HEK293 (cell line): ENCODE results near the gene ABCC10.

ENCODE experiments used
- EGR2 ChIP-seq: fragments of 450-650 bp; formaldehyde crosslinking; IDR thresholded peaks from 2 replicates; pipeline ENCODE4 v1.5.1; 2016; ENCODE audit warnings: low read depth, missing biosample characterization, missing genetic modification characterization
- GLIS2 ChIP-seq: fragments of 450-650 bp; formaldehyde crosslinking; IDR thresholded peaks from 2 replicates; pipeline ENCODE4 v1.5.1; 2016; ENCODE audit warnings: missing biosample characterization, missing genetic modification characterization
- IKZF3 ChIP-seq: fragments of 450-650 bp; IDR thresholded peaks from 2 replicates; pipeline ENCODE4 v1.5.0; 2018; ENCODE audit warnings: missing biosample characterization, mild to moderate bottlenecking, missing genetic modification characterization, moderate library complexity
- KLF16 ChIP-seq: fragments of 450-650 bp; formaldehyde crosslinking; IDR thresholded peaks from 2 replicates; pipeline ENCODE4 v1.5.1; 2017; ENCODE audit warnings: missing biosample characterization, missing genetic modification characterization
- KLF17 ChIP-seq: fragments of 450-650 bp; formaldehyde crosslinking; IDR thresholded peaks from 2 replicates; pipeline ENCODE4 v1.5.1; 2016; ENCODE audit warnings: missing biosample characterization, missing genetic modification characterization
- MYNN ChIP-seq: fragments of 450-650 bp; formaldehyde crosslinking; IDR thresholded peaks from 2 replicates; pipeline ENCODE4 v1.5.1; 2016; ENCODE audit warnings: missing biosample characterization, missing genetic modification characterization, borderline replicate concordance
- PRDM10 ChIP-seq: fragments of 450-650 bp; formaldehyde crosslinking; IDR thresholded peaks from 2 replicates; pipeline ENCODE4 v1.5.1; 2016; ENCODE audit warnings: missing biosample characterization, missing genetic modification characterization
- SCRT1 ChIP-seq: fragments of 450-650 bp; formaldehyde crosslinking; IDR thresholded peaks from 2 replicates; pipeline ENCODE4 v1.5.1; 2016; ENCODE audit warnings: missing biosample characterization, missing genetic modification characterization, borderline replicate concordance
- SCRT2 ChIP-seq: fragments of 450-650 bp; formaldehyde crosslinking; IDR thresholded peaks from 2 replicates; pipeline ENCODE4 v1.5.1; 2016; ENCODE audit warnings: missing biosample characterization, missing genetic modification characterization
- ZBTB10 ChIP-seq: fragments of 450-650 bp; formaldehyde crosslinking; IDR thresholded peaks from 2 replicates; pipeline ENCODE4 v1.5.1; 2016; ENCODE audit warnings: missing biosample characterization, missing genetic modification characterization
- ZBTB20 ChIP-seq: fragments of 450-650 bp; formaldehyde crosslinking; IDR thresholded peaks from 2 replicates; pipeline ENCODE4 v1.5.1; 2016; ENCODE audit warnings: missing biosample characterization, missing genetic modification characterization
- ZBTB26 ChIP-seq: fragments of 450-650 bp; formaldehyde crosslinking; optimal IDR thresholded peaks from 2 replicates; pipeline ENCODE3; 2016; ENCODE audit warnings: missing biosample characterization, mild to moderate bottlenecking, missing genetic modification characterization
- ZFHX2 ChIP-seq: fragments of 450-650 bp; formaldehyde crosslinking; conservative IDR thresholded peaks from 2 replicates; pipeline ENCODE4 v1.5.1; 2016; ENCODE audit warnings: missing biosample characterization, missing genetic modification characterization
- ZFP37 ChIP-seq: fragments of 450-650 bp; formaldehyde crosslinking; IDR thresholded peaks from 2 replicates; pipeline ENCODE4 v1.5.1; 2016; ENCODE audit warnings: missing biosample characterization, missing genetic modification characterization
- ZFP69B ChIP-seq: fragments of 450-650 bp; formaldehyde crosslinking; IDR thresholded peaks from 2 replicates; pipeline ENCODE4 v1.5.1; 2016; ENCODE audit warnings: missing biosample characterization, missing genetic modification characterization
- ZNF146 ChIP-seq: fragments of 450-650 bp; formaldehyde crosslinking; IDR thresholded peaks from 2 replicates; pipeline ENCODE4 v1.5.1; 2016; ENCODE audit warnings: missing biosample characterization, missing genetic modification characterization
- ZNF24 ChIP-seq: fragments of 450-650 bp; formaldehyde crosslinking; IDR thresholded peaks from 2 replicates; pipeline ENCODE4 v1.5.1; 2016; ENCODE audit warnings: missing biosample characterization, missing genetic modification characterization
- ZNF335 ChIP-seq: fragments of 450-650 bp; formaldehyde crosslinking; conservative IDR thresholded peaks from 2 replicates; pipeline ENCODE4 v1.5.1; 2016; ENCODE audit warnings: missing biosample characterization, missing genetic modification characterization
- ZNF341 ChIP-seq: fragments of 450-650 bp; formaldehyde crosslinking; IDR thresholded peaks from 2 replicates; pipeline ENCODE4; 2016; ENCODE audit warnings: low read depth, missing biosample characterization, missing genetic modification characterization
- ZNF366 ChIP-seq: fragments of 450-650 bp; formaldehyde crosslinking; conservative IDR thresholded peaks from 2 replicates; pipeline ENCODE4 v1.5.1; 2016; ENCODE audit warnings: missing biosample characterization, missing genetic modification characterization
- ZNF391 ChIP-seq: fragments of 450-650 bp; formaldehyde crosslinking; IDR thresholded peaks from 2 replicates; pipeline ENCODE4 v1.5.1; 2016; ENCODE audit warnings: low read depth, missing biosample characterization, missing genetic modification characterization, borderline replicate concordance
- ZNF433 ChIP-seq: fragments of 450-650 bp; formaldehyde crosslinking; IDR thresholded peaks from 2 replicates; pipeline ENCODE4 v1.5.1; 2016; ENCODE audit warnings: missing biosample characterization, missing genetic modification characterization, low read depth
- ZNF544 ChIP-seq: fragments of 450-650 bp; formaldehyde crosslinking; IDR thresholded peaks from 2 replicates; pipeline ENCODE4 v1.5.0; 2017; ENCODE audit warnings: missing biosample characterization, missing genetic modification characterization
- ZNF585B ChIP-seq: fragments of 450-650 bp; formaldehyde crosslinking; IDR thresholded peaks from 2 replicates; pipeline ENCODE4 v1.5.1; 2016; ENCODE audit warnings: missing biosample characterization, missing genetic modification characterization
- ZNF660 ChIP-seq: fragments of 450-650 bp; IDR thresholded peaks from 2 replicates; pipeline ENCODE4 v1.5.1; 2018; ENCODE audit warnings: missing biosample characterization, mild to moderate bottlenecking, missing genetic modification characterization
- ZNF843 ChIP-seq: fragments of 450-650 bp; formaldehyde crosslinking; IDR thresholded peaks from 2 replicates; pipeline ENCODE4 v1.5.1; 2016; ENCODE audit warnings: missing biosample characterization, missing genetic modification characterization
- ZSCAN5A ChIP-seq: fragments of 450-650 bp; formaldehyde crosslinking; IDR thresholded peaks from 2 replicates; pipeline ENCODE4 v1.5.1; 2016; ENCODE audit warnings: missing biosample characterization, missing genetic modification characterization

Gene ABCC10

GRCh38 chr6:43454696-43455530 is 27.6 kb downstream of the ABCC10 start (continued):
- no peak for TF ChIP-seq ZNF544 (tag by site-specific recombination)
- TF ChIP-seq ZFHX2: no peak; the same call in 1 of the 2 replicates
- TF ChIP-seq ZFP37 (tag by site-specific recombination): peak; percentile 95
- TF ChIP-seq ZBTB26 (tag by site-specific recombination): peak; percentile 94
- TF ChIP-seq ZNF843 (tag by site-specific recombination): 0 out of 2 replicates have a peak, but pooled peaks have one; percentile 49
- TF ChIP-seq ZNF433 (tag by site-specific recombination): no peak
- no peak for TF ChIP-seq MYNN (tag by site-specific recombination)
- peak; percentile 100 for TF ChIP-seq SCRT2 (tag by site-specific recombination)
- TF ChIP-seq ZBTB20 (tag by site-specific recombination): peak; percentile 96
- peak; percentile 57 for TF ChIP-seq ZNF335
- no peak for TF ChIP-seq ZNF146 (tag by site-specific recombination)
- TF ChIP-seq ZBTB10: peak; percentile 80
- peak; percentile 36 for TF ChIP-seq ZFP69B (tag by site-specific recombination)
- TF ChIP-seq ZNF660 (tag by site-specific recombination): 0 out of 2 replicates have a peak, but pooled peaks have one; percentile 71
- peak; percentile 38; the same call in 1 of the 2 replicates for TF ChIP-seq EGR2 (tag by site-specific recombination)
- TF ChIP-seq GLIS2 (tag by site-specific recombination): peak; percentile 62
- TF ChIP-seq ZNF585B: no peak
- TF ChIP-seq ZNF341: peak; percentile 73
- peak; percentile 52; the same call in 1 of the 2 replicates for TF ChIP-seq KLF17 (tag by site-specific recombination)
- peak; percentile 79 for TF ChIP-seq PRDM10 (tag by site-specific recombination)
- TF ChIP-seq IKZF3 (tag by site-specific recombination): no peak
- 0 out of 2 replicates have a peak, but pooled peaks have one; percentile 15 for TF ChIP-seq ZSCAN5A (tag by site-specific recombination)
- peak; percentile 71 for TF ChIP-seq ZNF366 (tag by site-specific recombination)
- TF ChIP-seq SCRT1 (tag by site-specific recombination): peak; percentile 97
- peak; percentile 83; the same call in 1 of the 2 replicates for TF ChIP-seq ZNF391 (tag by site-specific recombination)
- TF ChIP-seq KLF16 (tag by site-specific recombination): peak; percentile 65; the same call in 1 of the 2 replicates
- TF ChIP-seq ZNF24 (tag by site-specific recombination): 0 out of 2 replicates have a peak, but pooled peaks have one; percentile 21
